Occipital lobe (tissue), 2 donors: Measurements from ENCODE around the gene AGMAT. TPM values are rescaled to one million over a fixed set of nuclear protein-coding genes. Genes with fewer than 3 reads are reported as not detected.

Source experiments
- DNase-seq: peaks from one replicate; lab custom pipeline; 2025; lab: John Stamatoyannopoulos, UW
- total RNA-seq: library from RNA; depleted of rRNA; stranded (reverse); fragments of >200 nt; gene quantifications from one replicate; pipeline ENCODE4 v1.2.3, GENCODE V29; 2014

The AGMAT gene, protein sequence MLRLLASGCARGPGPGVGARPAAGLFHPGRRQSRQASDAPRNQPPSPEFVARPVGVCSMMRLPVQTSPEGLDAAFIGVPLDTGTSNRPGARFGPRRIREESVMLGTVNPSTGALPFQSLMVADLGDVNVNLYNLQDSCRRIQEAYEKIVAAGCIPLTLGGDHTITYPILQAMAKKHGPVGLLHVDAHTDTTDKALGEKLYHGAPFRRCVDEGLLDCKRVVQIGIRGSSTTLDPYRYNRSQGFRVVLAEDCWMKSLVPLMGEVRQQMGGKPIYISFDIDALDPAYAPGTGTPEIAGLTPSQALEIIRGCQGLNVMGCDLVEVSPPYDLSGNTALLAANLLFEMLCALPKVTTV
- 0.47 TPM for total RNA-seq

DNA sequence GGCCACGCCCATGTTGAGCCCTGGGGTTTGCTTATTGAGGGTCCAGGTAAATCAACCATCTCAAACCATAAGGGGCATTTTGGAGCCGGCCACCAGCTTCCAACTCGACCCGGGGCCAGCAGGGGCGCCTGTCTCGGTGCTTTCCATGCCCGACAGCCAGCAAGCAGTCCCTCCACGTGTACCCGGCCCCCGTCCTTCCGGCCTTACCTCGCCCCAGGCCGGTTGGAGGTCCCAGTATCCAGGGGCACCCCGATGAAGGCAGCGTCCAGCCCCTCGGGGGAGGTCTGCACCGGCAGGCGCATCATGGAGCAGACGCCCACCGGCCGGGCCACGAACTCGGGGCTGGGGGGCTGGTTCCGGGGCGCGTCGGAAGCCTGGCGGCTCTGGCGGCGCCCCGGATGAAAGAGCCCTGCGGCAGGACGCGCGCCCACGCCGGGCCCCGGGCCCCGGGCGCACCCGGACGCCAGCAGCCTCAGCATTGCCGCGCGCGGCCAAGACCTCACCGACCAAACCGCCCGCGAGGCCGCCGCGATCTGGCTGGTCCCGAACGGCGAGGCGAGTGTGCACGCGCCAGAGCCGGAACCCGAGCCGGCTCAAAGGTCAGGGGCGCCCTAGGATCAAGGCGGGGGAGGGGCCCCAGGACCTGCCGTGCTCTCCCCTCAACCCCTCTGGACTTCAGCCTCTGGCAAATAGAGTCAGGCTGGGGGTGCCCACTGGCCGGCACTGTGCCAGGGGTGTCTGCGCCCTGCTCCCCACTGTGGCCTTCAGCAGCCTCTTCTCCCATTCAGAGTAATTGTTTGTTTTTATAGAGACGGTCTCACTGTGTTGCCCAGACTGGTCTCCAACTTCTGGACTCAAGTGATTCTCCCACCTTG is at the start of gene AGMAT:
Gene AGMAT (minus strand): TSS at position 563 of the 875 bp plus-strand sequence. CDS start 84 bp downstream, at position 479.
- no peak for DNase-seq

DNA sequence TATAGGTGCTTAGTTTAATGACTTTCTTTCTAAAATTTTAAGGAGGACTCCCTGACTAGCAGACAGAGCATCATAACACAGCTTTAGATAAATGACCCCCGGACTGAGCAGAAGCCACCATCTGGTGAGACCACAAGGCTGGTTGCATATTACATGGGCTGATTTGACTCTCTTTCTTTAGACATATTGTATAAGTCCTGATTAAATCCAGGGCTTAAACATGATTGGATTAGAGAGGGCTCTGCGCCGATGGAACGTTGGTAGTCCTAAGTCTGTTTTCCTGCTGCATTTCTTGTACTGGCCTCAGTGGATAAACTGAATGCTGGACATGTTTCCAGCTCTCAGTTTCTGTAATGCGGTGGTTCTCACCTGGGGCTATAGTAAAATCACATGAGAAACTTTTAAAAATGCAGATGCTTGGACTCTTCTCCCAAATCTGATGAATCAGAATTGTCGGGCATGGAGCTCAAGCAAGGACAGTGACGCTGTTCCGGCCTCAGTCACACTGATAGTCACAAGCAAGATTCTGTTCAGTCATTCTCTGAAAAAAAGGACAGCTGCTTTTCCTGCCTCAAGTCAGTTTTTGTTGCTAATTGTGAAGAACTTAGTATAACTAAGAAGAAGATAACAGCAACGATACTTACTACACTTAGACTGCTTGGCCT is 49.0 kb upstream of the AGMAT start:
- no peak for DNase-seq

DNA sequence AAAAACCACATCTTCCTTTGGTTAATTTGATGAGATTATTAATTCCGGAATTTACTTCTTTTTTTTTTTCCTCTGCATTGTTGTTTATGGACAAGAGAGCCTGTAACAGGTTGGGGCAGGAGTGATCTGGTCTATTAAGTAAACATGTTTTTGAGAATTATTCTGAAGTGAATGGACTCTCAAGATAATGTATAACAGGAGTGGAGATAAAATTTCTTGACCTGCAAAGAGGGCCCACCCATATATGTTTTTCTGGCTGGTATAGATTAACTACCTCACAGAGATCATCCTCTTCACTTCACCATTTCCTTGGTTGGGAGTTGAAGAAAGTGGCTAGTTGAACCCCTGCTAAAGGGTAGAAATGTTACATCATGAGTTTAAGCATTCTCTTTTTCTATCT is 43.2 kb upstream of the AGMAT start:
- DNase-seq: no peak

DNA sequence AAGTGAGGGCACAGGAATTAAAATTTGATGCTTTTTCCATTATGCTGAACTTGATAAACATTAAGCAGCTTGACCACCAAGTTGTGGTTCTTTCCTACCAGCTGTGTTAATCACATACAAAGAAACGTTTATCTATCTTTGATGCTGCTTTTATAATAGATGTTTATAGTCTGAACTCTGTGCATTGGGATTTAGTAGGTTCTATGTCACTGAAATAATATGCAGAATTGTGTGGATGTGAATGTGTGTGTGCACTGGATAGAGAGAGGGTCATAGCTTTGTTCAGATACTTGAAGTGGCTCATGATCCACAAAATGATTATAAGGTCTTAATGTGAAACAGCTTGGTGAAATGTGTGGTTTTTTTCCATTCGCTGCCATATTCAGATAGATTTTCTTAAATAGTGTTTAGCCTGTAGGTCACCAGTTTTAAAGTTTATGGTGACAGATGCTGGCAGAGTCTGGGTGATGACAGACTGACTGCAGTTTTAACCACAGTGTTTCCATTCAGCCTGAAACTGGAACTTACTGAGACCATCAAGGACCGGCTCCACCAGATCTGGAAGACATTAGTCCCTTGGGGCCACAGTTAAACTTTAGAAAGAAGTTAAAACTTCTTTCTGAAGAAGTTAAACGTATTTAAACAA is 42.6 kb upstream of the AGMAT start:
- no peak for DNase-seq

DNA sequence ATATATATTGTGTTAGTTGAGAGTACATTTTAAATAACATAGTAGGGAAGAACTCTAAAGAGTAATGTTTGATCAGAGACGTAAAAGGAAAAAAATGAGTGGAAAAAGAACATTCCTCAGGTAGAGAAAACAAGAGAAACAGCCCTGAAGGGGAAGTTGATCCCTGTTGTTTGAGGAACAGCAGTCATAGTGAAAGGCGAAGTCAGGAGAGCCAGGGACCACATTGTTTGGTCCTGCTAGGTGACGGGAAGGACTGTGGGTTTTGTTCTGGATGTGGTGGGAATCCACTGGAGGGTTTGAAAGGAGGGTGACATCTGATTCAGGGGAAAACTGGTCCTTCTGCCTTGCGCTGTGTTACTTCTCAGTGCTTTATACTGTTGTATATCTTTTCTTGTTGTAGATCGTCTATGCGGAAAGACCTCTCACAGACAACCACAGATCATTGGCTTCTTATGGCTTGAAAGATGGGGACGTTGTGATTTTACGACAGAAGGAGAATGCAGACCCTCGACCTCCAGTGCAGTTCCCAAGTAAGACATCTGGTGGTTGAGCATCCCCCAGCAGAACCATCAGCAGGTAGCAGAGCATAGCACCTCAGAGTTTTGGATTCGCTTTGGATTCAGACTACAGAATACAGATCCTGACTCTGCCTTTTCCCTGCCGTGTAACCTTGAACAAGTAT is 41.6 kb upstream of the AGMAT start:
- no peak for DNase-seq

DNA sequence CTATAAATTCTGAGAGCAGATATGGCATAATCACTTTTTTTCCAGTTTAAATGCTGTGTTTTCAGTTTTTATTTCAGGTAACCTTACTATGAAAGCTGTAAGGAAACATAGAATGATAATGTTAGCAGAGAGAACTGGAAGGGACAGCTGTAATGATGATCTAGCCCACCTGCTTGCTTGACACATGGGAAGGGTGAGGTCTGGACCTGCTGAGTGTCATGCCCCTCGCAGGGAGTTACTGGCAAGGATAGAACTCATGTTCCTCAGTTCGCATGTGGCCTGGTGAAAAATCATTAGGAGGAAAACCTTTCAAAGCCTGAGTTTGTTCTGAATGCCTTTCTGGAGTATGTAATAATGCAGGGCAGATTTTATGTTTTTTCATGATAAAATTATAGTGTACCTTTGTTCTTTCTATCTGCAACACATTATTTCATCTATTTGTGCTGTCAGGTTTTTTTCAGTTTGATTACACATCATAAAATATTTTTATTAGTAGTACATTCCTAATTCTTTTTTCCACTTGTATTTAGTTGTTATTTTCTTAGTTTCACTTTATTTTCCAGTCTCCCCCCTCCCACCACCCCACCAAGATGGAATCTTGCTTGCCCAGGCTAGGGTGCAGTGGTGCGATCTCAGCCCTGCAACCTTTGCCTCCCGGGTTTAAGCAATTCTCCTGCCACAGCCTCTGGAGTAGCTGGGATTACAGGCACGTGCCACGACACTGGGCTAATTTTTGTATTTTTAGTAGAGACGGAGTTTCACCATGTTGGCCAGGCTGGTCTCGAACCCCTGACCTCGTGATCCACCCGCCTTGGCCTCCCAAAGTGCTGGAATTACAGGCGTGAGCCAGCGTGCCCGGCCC is 40.4 kb upstream of the AGMAT start:
- no peak for DNase-seq

DNA sequence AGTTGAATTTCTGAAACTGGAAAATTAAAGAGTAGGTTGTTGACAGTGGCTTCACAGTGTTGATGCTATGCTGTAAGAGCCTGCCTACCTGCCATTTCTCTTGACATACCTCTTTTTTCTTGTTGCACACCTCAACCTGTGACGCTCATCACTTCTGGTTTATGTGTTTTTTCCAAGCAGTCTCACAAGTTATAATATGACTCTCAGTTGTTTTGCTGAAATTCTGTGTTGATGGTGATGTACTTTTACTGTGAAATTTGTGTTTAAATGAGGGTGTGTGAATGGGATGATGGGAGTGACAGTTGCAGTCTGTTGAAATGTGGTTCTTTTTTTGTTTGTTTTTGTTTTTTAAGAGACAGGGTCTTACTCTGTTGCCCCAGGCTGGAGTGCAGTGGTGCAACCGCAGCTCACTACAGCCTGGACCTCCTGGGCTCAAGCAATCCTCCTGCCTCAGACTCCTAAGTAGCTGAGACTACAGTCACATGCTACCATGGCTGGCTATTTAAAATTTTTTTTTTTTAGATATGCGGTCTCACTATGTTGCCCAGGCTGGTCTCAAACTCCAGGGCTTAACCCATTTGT is 39.4 kb upstream of the AGMAT start:
- no peak for DNase-seq

DNA sequence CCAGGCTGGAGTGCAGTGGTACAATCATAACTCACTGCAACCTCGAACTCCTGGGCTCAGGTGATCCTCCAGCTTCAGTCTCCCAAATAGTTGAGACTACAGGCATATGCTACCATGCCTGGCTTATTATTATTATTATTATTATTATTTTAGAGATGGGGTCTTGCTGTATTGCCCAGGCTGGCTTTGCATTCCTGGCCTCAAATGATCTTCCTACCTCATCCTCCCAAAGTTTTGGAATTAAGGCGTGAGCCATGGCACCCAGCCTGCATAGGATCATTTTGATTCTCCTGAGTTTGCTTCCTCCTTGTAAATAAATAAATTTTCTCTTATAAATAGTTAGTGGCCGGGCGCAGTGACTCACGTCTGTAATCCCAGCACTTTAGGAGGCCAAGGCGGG is 38.6 kb upstream of the AGMAT start:
- no peak for DNase-seq

DNA sequence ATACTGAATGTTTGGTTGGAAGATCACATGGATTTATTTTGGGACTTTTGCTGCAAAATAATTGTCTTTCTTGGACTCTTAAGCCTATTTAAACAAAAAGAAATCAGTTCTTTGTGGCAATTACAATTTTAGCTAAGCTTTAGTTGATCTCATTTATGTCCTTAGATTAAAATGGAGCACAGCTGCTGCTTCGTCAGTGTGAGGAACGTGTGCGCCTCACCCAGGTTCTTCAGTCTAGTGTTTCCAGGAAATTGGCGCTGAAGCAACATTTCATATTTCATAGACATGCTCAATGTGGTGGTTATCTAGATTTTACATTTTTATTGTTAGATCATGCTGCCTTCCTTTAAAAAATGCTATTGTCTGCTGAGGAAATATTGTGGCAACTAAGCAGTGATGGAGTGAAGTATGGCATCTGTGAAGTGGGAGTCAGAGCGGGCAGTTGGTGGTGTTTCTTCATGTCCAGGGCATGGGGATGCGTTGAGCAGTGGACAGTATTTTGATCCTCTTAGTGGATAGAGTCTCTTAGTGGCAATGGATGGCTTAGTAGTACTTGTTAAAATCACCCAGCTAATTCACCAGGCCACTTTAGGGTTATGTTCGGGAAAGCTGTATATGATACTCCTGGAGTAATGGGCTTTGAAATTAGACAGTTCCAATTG is 38.0 kb upstream of the AGMAT start:
- no peak for DNase-seq

DNA sequence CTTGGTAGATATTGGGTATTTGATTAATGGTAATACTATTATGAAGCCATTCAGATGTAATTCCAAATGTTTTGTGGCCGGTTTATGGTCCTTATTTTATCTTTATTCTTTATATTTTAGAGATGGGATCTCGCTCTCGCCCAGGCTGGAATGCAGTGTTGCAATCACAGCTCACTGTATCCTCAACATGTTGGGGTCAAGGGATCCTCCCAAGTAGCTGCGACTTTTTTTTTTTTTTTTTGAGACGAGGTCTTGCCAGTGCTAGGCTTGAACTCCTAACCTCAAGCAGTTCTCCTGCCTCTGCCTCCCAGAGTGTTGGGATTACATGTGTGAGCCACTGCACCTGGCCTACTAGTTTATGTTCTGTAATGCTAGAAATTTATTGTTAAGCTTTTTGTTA is 37.1 kb upstream of the AGMAT start:
- DNase-seq: no peak

DNA sequence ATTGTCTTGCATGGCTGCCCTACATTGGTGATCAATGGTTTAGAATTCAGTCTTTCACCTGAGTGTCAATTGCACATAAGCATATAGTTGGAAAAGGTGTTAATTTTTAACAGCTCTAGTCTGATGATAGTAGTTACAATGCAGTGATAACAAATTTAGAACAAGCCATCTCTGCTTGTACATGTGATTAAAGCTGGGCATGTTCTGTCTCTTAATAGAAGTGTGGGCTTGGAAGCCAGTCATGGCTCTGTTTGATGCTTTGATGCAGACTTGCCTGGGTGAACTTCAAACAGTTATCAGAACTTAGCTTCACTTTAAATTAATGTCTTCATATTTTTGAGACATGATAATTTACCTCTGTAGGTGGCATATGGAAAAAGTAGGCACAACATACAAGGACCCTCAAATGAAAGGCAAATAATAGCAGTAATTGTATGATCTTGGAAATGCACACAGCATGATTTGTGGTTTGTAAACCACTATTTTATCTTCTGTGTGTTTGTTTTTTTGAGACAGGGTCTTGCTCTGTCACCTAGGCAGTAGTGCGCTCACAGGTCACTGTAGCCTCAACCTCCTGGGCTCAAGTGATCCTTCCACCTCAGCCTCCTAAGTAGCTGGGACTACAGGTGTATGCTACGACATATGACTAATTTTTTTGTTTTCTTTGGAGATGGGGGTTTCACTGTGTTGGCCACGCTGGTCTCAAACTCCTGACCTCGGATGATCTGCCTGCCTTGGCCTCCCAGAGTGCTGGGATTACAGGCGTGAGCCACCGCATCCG is 36.2 kb upstream of the AGMAT start:
- no peak for DNase-seq

DNA sequence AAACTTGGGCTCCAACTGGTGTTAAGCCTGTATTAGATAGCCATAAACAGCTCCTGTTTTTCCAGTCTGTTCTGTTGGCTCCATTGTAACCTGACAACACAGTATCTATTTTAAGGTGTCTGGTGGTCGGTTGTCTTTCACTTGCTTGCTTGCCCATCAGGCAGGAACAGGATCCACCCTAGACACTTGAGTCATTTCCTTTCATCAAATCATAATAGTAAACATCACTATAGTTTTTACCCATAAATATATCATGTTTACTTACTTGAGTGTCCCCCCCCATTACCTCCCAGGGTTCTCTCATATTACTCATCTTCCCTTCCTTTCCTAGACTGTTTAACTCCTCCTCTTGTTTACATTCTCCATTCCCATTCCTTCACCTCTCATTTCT is 35.3 kb upstream of the AGMAT start:
- no peak for DNase-seq

DNA sequence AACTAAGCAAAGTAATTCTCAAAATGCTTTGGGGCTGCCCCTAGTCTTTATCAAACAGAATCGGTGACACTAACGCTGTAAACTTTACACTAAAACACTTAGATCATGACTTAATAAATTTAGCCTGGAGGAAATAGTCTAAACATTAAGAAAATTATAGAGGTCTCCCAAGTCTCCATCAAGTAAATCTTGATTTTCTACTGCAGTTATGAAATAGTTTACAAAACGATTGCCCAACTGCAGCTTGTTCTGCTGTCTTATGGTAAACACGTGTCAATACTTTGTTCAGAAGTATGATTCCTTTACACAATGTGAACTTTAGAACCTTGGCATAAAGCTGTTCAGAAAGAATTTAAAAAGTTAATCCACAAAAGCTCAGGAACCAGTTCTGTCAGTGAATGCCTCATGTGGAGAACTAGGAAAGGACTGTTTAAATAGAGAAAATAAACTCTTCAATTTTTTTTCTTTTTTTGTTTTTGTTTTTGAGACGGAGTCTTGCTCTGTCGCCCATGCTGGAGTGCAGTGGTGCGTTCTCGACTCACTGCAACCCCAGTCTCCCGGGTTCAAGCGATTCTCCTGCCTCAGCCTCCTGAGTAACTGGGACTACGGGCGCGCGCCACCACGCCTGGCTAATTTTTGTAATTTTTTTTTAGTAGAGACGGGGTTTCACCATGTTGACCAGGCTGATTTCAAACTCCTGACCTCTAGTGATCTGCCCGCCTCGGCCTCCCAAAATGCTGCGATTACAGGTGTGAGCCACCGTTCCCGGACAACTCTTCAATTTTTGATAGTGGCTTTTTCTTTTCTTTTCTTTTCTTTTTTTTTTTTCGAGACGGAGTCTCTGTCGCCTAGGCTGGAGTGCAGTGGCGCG is 34.0 kb upstream of the AGMAT start:
- no peak for DNase-seq

DNA sequence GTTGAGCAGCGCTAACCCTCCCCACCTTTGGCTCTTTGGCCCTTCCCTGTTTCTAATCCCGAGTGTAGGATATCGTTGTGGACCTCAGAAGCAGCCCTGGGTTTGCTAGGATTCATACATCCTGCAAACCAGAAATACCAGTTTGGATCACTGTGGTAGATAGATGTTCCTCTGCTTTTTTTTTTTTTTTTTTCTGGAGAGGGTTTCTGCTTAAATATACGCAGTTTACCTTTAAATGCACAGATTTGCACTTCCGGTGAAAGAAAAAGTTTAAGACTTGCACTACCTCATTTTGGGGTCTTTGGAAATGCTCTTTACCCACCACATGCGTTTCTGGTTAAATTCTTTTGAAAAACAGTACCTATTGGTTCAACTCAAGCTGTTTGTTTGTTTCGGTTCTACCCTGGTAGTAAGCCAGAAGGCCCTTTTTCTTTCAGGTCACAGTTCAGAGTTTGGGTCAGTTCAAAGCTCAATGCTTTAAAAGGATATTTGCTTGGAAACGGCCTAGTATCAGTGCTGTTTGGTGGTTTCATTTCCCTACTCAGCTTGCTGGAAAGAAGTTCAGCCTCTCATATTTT is 33.3 kb upstream of the AGMAT start:
- no peak for DNase-seq

DNA sequence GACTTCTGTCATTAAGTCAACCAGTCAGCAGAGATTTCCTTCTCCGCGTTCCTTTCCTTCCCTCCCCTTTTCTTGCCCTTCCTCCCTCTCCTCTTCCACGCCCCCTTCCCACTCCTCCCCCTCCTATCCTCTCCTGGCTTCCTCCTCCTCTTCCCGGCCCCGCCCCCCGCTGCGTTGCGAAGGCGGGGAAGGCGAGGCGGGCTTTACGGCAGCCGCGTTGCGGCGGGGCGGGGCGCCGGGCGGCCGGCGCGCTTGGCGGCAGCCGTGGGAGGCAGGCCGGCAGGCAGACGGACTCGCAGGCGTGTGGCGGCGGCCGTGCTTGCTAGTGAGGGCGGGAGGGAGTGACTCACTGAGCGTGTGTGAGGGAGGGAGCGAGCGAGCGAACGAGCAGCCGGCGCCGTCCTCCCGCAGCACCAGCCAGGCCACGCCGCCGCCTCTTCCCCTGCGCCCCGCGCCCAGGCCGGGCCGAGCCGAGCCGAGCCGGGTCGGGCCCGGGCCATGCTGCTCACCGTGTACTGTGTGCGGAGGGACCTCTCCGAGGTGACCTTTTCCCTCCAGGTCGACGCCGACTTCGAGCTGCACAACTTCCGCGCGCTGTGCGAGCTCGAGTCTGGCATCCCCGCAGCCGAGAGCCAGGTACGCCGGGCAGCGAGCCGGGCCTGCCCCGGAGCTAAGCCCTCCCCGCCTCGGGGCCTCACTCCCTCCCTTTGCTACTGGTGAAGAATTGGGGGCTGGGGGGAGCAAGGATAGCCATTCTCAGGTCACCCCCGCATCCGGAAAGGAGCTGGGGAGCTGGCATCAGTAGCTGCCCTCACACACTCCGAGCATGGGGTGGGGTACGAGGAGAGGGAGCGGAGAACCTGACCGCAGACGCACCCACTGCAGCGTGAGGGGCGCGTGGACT is 32.6 kb upstream of the AGMAT start, which contains the start of gene DDI2:
Gene DDI2 (plus strand): TSS at position 286 of the 904 bp plus-strand sequence. CDS start 213 bp downstream, at position 499.
- DNase-seq: peak; percentile 95
